DMS79 treated with DMSO at 0.1 percent for 48 hours (cell line): ENCODE measurements around the gene FAM81A.
"Not testable (repeated sequence)": the region's sequence is repeated elsewhere in the genome, so short reads cannot be mapped to it uniquely, and the experiment has no call there.

Experiments
- DNase-seq: peaks from one replicate; lab custom pipeline; 2025; lab: John Stamatoyannopoulos, UW

The FAM81A gene

GRCh38 chr15:59424616-59425015, 13.4 kb upstream of the FAM81A start:
- DNase-seq: no peak

GRCh38 chr15:59428898-59429297, 9.1 kb upstream of the FAM81A start:
- not testable (repeated sequence) for DNase-seq

DNA sequence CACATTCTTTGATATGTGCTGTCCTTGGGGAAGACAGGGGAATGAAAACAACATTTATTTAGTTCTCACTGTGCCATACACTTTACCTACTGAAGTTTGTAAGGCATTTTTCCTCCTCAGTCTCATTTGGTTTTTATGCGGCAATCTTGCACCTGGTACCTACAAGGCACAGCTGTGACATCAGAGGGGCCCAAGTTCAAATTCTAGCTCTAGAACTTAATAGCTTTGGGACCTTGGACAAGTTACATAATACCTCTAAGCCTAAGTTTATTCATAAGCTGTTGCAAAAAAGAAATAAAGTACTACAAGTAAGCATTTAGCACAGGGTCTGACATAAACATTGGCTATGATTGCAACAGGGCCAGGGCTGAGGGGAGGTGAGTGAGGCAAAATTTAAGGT, 5.6 kb upstream of the FAM81A start:
- DNase-seq: no peak

GRCh38 chr15:59434481-59434880, 3.5 kb upstream of the FAM81A start:
- no peak for DNase-seq

- DNase-seq: peak; percentile 19
Observed at GRCh38 chr15:59436774-59437141, 1.2 kb upstream of the FAM81A start.

DNA sequence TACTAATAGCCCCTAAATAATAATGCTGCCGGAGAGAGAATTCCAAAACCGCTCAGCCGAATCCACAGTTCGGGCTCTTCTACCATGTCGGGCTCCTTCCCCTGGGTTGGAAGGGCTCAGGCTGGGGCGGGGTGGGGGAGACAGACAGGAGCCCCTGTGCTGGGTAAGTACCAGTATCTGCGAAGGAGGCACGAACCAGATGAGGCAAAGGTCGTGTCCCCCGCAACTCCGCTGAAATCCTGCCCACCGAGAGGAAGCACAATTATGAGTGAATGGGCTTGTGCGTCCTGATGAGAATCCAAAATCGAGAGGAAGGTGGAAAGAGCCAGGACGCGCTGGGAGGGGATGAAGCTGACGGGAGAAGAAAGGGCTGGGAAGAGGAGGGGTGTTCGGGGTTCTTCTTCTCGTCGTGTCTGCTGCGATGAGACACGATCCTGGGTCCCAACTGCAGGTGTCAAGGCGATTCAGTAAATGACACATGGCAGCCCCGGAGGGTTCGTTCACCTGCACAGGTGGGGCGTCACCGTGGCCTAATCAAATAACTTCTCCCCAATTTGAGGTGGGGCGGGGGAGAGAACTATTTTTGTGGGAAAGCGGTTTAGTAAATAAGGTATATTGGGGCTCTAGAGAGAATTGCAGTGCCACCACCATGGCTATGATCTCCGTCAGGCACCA, 707 bp upstream of the FAM81A start:
- peak; percentile 21 for DNase-seq

GRCh38 chr15:59438625-59439290, 772 bp downstream of the FAM81A start:
- DNase-seq: peak; percentile 19

DNA sequence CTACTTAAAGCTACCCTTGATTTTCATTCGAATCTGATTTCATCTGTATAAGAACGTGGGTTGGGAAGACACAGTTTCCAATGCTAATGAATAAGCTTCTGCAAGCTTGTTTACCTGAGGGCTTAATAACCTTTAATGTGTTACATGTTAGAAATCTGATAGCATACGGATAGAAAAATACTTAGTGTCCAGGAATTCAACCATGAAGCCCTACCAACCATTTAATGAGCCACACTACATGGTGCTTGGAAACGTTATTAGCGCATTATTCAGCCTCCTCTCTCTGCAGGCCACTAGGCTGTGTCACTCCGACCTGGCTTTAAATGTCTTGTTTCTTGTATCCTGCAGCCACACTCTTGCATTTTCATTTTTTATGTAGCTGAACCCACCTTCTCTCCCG, 1.6 kb downstream of the FAM81A start:
- peak; percentile 1 for DNase-seq

GRCh38 chr15:59443341-59444072, 5.5 kb downstream of the FAM81A start:
- no peak for DNase-seq

DNA sequence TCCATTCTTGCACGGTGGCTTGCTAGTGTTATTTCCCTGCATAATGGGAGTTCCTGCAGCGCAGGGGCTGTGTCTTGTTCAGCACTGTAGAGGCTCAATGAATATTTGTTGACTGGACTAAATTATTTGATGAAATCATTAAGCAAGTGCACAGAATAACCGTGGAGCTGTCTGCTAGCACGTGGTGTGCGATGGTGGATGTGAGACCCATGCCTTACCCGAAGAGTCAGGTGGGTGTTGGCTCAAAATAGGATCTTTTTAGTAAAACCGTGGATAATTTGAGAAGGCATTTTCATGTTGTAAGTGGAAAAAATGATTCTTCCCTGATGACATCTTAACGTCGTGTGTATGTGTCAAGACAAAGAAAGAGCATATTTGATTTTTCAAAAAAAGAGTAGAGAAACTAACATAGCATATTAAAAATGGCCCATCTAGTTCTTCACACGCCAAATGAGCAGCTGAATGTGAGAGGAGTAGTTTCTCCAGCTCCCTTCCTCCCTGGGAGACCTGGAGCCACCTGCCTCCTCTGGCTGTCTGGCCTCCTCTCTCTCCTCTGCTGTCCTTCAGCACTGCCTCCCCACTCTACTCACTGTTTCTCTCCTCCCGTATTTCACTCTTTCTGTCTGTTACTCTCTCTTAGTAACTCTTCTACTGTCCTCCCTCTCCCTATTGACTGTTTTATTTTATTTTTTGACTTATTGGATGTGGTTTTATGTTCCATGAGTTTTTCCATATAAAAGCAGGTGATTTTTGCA, 6.3 kb downstream of the FAM81A start:
- no peak for DNase-seq

GRCh38 chr15:59444980-59445545, 7.1 kb downstream of the FAM81A start:
- no peak for DNase-seq

DNA sequence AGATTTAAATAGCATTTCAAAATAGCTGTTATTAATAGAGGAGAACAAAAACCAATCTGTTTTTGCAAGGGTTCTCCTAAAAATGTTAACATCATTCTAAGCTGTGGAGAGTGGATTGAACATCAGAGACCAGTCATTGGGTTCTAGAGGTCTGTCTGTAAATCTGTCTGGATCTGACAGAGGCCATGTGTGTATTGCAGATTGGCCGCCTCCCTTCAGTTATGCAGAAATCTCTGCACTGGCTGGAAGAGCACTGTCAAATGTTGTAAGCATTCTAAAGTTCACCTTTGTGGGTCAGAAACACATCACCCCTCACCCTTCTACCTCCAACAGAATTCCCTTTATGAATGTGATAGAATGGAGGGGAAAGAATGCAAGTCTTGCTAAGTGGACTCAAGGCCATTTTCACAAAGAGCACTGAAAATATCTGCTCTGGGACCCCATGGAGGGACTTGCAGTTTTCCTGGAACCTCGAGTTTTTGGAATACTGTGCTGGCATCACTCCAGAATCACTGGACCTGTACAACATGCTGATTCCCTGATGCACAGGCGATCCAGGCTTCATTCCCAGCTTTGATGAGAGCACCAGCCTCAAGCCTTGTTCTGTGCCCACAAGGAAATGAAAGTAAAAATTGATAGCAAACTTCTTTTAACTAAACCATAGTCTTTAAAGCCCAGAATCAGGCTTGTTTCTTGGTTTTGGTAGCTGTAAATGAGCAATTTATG, 8.4 kb downstream of the FAM81A start:
- DNase-seq: no peak

- DNase-seq: no peak
Observed at GRCh38 chr15:59447367-59447766, 9.4 kb downstream of the FAM81A start.

DNA sequence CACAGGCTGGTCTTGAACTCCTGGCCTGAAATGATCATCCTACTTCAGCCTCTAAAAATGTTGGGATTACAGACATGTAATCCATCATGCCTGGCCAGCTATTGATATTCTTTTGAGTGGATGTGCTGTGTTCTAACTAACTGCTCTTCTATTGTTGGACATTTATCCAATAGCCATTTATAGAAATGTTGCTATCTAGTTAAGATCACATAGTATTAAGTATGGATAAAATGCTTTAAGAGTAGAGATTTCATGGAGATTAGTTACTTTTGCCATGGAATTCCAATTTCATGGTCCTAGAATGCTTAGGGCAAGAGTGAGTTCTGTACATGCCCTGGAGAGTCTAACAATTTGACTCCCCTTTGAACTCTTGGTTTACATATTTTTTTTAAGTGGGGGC, 10.9 kb downstream of the FAM81A start:
- DNase-seq: no peak

GRCh38 chr15:59453474-59454215, 15.7 kb downstream of the FAM81A start:
- DNase-seq: no peak

DNA sequence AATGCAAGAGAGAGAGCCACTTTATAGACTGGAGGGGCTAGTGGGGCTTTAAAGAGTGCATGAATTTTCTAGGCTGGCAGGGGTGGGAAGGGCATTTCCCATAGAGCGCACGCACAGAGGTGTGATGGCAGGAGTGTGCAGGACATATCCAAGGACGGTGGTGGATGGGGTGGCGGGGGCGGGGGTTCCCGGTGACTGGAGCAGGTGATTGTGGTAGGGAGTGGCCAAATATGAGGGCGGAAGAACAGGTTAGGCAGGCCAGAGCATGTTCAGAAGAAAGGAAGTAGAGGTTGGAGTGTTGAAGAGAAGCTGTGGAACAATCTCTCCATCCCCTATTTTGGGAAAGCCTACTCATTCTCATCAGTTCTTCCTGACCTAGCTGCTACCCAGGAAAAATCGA, 18.1 kb downstream of the FAM81A start:
- peak; percentile 1 for DNase-seq

DNA sequence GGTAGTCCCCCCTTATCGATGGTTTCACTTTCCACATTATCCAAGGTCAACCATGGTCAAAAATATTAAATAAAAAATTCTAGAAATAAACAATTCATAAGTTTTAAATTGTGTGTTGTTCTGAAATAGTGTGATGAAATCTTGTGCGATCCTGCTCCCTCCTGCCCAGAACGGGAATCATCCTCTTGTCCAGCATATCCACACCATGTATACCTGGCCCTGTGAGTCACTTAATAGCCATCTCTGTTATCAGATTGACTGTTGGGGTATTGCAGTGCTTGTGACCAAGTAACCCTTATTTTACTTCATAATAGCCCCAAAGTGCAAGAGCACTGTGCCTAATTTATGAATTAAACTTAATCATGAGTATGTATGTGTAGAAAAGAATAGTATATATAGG, 19.1 kb downstream of the FAM81A start:
- DNase-seq: no peak

- no peak for DNase-seq
Observed at GRCh38 chr15:59461521-59461920, 23.5 kb downstream of the FAM81A start.

DNA sequence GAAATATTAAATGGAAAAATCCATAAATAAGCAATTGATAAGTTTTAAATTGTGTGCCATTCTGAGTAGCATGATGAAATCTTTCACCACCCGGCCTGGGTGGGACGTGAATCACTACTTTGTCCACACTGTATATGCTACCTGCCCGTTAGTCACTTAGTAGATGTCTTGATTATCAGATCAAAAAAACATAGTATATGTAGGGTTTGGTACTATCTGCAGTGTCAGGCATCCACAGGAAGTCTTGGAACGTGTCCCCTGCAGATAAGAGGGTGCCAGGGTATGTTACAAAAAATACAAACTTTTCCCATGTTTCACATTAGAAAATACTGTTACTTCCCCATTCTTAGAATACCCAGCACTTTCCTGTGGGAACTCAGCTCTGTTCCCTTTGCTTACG, 35.2 kb downstream of the FAM81A start:
- DNase-seq: no peak

- not testable (repeated sequence) for DNase-seq
Observed at GRCh38 chr15:59475161-59475560, 37.2 kb downstream of the FAM81A start.

- no peak for DNase-seq
Observed at GRCh38 chr15:59484399-59484798, 46.4 kb downstream of the FAM81A start.
